NB4 (cell line): ENCODE data around the gene MYO16.

Experiments
- CTCF ChIP-seq: IDR thresholded peaks from one replicate; pipeline ENCODE4 v1.5.1; 2012; ENCODE audit warnings: low read depth, low read length
- POLR2A ChIP-seq: IDR thresholded peaks from 2 replicates; pipeline ENCODE4 v1.6.1; 2011; ENCODE audit warnings: mild to moderate bottlenecking; ENCODE audit not compliant: insufficient read length; ENCODE audit errors: extremely low read depth

DNA sequence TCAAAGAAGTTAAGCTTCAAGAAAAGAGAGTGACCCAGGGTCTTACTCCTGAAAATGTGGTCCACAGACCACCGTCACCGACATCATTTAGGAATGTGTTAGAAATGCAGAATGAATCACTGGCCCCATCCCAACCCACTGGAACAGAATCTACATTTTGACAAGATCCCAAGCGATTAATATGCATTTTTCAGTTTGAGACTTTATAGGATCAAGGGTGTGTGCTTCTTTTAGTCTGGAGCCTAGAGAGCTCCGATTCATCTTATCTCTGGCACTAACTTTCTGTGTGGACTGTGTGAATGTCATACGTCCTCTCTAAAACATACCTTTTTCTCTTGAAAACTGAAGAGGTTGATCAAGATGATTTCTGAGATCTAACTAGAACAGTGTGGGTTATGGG, 484.8 kb downstream of the MYO16 start:
- no peak for TF ChIP-seq POLR2A
- TF ChIP-seq CTCF: no peak
